IMR-90 (cell line): ENCODE data around the gene RAB39A. TPM values are rescaled to one million over a fixed set of nuclear protein-coding genes. Genes with fewer than 3 reads are reported as not detected.
"Not testable (repeated sequence)": the region's sequence is repeated elsewhere in the genome, so short reads cannot be mapped to it uniquely, and the experiment has no call there.

ENCODE experiments used
- ATAC-seq: fragments of 200-7000 bp; cut with Tn5 transposase; 2 replicates; pipeline ENCODE4 v1.9.1; 2020; ENCODE audit warnings: low read depth, mild to moderate bottlenecking, moderate library complexity
- BruUV-seq: library from RNA; stranded (reverse); fragments of 400-500 nt; replicated peaks from 2 replicates; lab custom pipeline; 2021; lab: Mats Ljungman, UMichigan
- CTCF ChIA-PET: fragments of 300-600 bp; formaldehyde crosslinking; extraction: SDS; loops from one replicate; lab custom pipeline; 2021; ENCODE audit warnings: antibody characterized with exemption; lab: Yijun Ruan, JAX
- POLR2A ChIA-PET: fragments of 300-600 bp; sonication (Branson Sonifier 250); formaldehyde crosslinking; loops from one replicate; lab custom pipeline; 2022; ENCODE audit warnings: antibody characterized with exemption; ENCODE audit not compliant: unreplicated experiment; lab: Charles Lee
- DNase-seq: peaks from one replicate; pipeline ENCODE4 v3.0.0; 2013
- H2AFZ ChIP-seq: replicated peaks from 2 replicates; pipeline ENCODE3; 2013; ENCODE audit warnings: low read length, mild to moderate bottlenecking; ENCODE audit not compliant: poor library complexity
- H2AK5ac ChIP-seq: 2 replicates; pipeline ENCODE4 v1.6.1; 2013; ENCODE audit warnings: low read depth, low read length, inconsistent platforms
- H2AK9ac ChIP-seq: replicated peaks from 2 replicates; pipeline ENCODE3; 2013; ENCODE audit warnings: mild to moderate bottlenecking, low read depth, low read length, moderate library complexity; ENCODE audit not compliant: poor library complexity
- H2BK120ac ChIP-seq: 2 replicates; pipeline ENCODE4 v1.6.1; 2013; ENCODE audit warnings: low read depth, low read length, inconsistent platforms
- H2BK15ac ChIP-seq: 3 replicates; pipeline ENCODE4 v1.6.1; 2013; ENCODE audit warnings: low read depth, low read length, inconsistent platforms
- H2BK20ac ChIP-seq: 2 replicates; pipeline ENCODE4 v1.6.1; 2013; ENCODE audit warnings: low read depth, mild to moderate bottlenecking, inconsistent platforms, low read length, moderate library complexity
- H2BK5ac ChIP-seq: 2 replicates; pipeline ENCODE4 v1.6.1; 2013; ENCODE audit warnings: mild to moderate bottlenecking, low read depth, low read length, inconsistent platforms; ENCODE audit not compliant: poor library complexity, severe bottlenecking
- H3K14ac ChIP-seq: replicated peaks from 2 replicates; pipeline ENCODE4 v1.6.1; 2013; ENCODE audit warnings: low read depth, low read length, inconsistent platforms
- H3K18ac ChIP-seq: 2 replicates; pipeline ENCODE4 v1.6.1; 2013; ENCODE audit warnings: low read depth, low read length, control low read depth
- H3K23ac ChIP-seq: 2 replicates; pipeline ENCODE4 v1.6.1; 2013; ENCODE audit warnings: low read depth, low read length, inconsistent platforms
- H3K27ac ChIP-seq: 2 replicates; pipeline ENCODE4 v1.5.1; 2013; ENCODE audit warnings: mild to moderate bottlenecking, control low read depth, low read length; ENCODE audit not compliant: insufficient read depth
- H3K27me3 ChIP-seq: 2 replicates; pipeline ENCODE4 v1.6.1; 2013; ENCODE audit warnings: low read length; ENCODE audit not compliant: control insufficient read depth, insufficient read depth
- H3K36me3 ChIP-seq: 2 replicates; pipeline ENCODE4 v1.6.1; 2013; ENCODE audit warnings: low read length, mixed read lengths; ENCODE audit not compliant: control insufficient read depth, insufficient read depth
- H3K4ac ChIP-seq: 2 replicates; pipeline ENCODE4 v1.6.1; 2013; ENCODE audit warnings: low read depth, low read length, inconsistent platforms
- H3K4me1 ChIP-seq: 2 replicates; pipeline ENCODE4 v1.6.1; 2013; ENCODE audit warnings: low read length, mixed read lengths; ENCODE audit not compliant: control insufficient read depth, insufficient read depth
- H3K4me2 ChIP-seq: 2 replicates; pipeline ENCODE4 v1.6.1; 2013; ENCODE audit warnings: low read depth, mild to moderate bottlenecking, control low read depth, low read length, moderate library complexity
- H3K4me3 ChIP-seq: 2 replicates; pipeline ENCODE4 v1.5.1; 2013; ENCODE audit warnings: low read depth, mild to moderate bottlenecking, control low read depth, low read length, moderate library complexity; ENCODE audit not compliant: insufficient read depth
- H3K56ac ChIP-seq: 2 replicates; pipeline ENCODE4 v1.6.1; 2013; ENCODE audit warnings: low read length, inconsistent platforms; ENCODE audit not compliant: insufficient read depth; ENCODE audit errors: extremely low read depth
- H3K79me1 ChIP-seq, 2 experiments: 2 replicates each; pipeline ENCODE4 v1.6.1; 2013; ENCODE audit warnings: low read length in 2 of 2, inconsistent platforms in 1 of 2, low read depth in 1 of 2
- H3K9ac ChIP-seq: 2 replicates; pipeline ENCODE4 v1.6.1; 2013; ENCODE audit warnings: low read depth, low read length, control low read depth
- H3K9me1 ChIP-seq: 2 replicates; pipeline ENCODE4 v1.6.1; 2013; ENCODE audit warnings: low read length, inconsistent platforms; ENCODE audit not compliant: insufficient read depth
- H3K9me3 ChIP-seq: 2 replicates; pipeline ENCODE4 v1.6.1; 2013; ENCODE audit warnings: low read length; ENCODE audit not compliant: control insufficient read depth, insufficient read depth
- H4K20me1 ChIP-seq: 2 replicates; pipeline ENCODE4 v1.6.1; 2013; ENCODE audit warnings: low read length, inconsistent platforms; ENCODE audit not compliant: insufficient read depth
- H4K5ac ChIP-seq: 2 replicates; pipeline ENCODE4 v1.6.1; 2013; ENCODE audit warnings: mild to moderate bottlenecking, low read depth, low read length, control low read depth
- H4K8ac ChIP-seq, 2 experiments: 2 replicates each; pipeline ENCODE4 v1.6.1; 2013; ENCODE audit warnings: low read depth in 2 of 2, low read length in 2 of 2, control low read depth in 1 of 2, inconsistent platforms in 1 of 2
- H4K91ac ChIP-seq: 2 replicates; pipeline ENCODE4 v1.6.1; 2013; ENCODE audit warnings: low read depth, low read length, inconsistent platforms; ENCODE audit not compliant: insufficient read depth
- WGBS, 2 experiments: methylation state at CpG; one replicate each; pipeline versions ENCODE4 v1.1.5 to v1.1.7; 2013; ENCODE audit warnings: missing lambda C conversion rate in 2 of 2; ENCODE audit not compliant: insufficient read length in 1 of 2; ENCODE audit errors: extremely low coverage in 2 of 2; 5-methylcytosine and 5-hydroxymethylcytosine counted together
- dilution Hi-C: fragments of 300-500 bp; cut with HindIII; formaldehyde crosslinking; loops from one replicate; pipeline ENCODE4 v1.14.3; 2018; ENCODE audit warnings: low sequenced_read_pairs; ENCODE audit not compliant: unreplicated experiment
- in situ Hi-C: fragments of 300-500 bp; cut with MboI; formaldehyde crosslinking; loops from 3 replicates; pipeline ENCODE4 v1.14.3; 2019; ENCODE audit warnings: low sequenced_read_pairs, inconsistent platforms, mixed read lengths
- intact Hi-C: fragments of 100-400 bp; cut with micrococcal nuclease; formaldehyde crosslinking; loops from 2 replicates; pipeline ENCODE4 v1.10.0; 2022
- polyA plus RNA-seq, 3 experiments: library from polyadenylated mRNA; depleted of rRNA; stranded (reverse); fragments of >200 nt; gene quantifications; 2 replicates each; pipeline ENCODE4 v1.2.3, GENCODE V29; 2012; ENCODE audit warnings: low replicate concordance in 1 of 3
- total RNA-seq: library from RNA; depleted of rRNA; stranded (reverse); fragments of >200 nt; gene quantifications from 2 replicates; pipeline ENCODE4 v1.2.3, GENCODE V29; 2012

RAB39A gene
- total and polyA plus RNA-seq, 2 of the 4 experiments (the other 2 are of a cell fraction), result not detected

GRCh38 chr11:107948328-107948727 is 20.1 kb downstream of the RAB39A start:
- H3K27ac ChIP-seq, H3K18ac ChIP-seq, ATAC-seq, H3K56ac ChIP-seq, H2BK120ac ChIP-seq, H4K5ac ChIP-seq, H3K4me2 ChIP-seq, H2AK5ac ChIP-seq, H3K4me1 ChIP-seq, H3K14ac ChIP-seq, H3K4me3 ChIP-seq, H2AFZ ChIP-seq, H3K4ac ChIP-seq, H2AK9ac ChIP-seq, H3K36me3 ChIP-seq, H4K20me1 ChIP-seq, H3K79me1 ChIP-seq, H4K8ac ChIP-seq, H2BK5ac ChIP-seq, H3K23ac ChIP-seq, H2BK20ac ChIP-seq, DNase-seq, CTCF ChIA-PET, H3K9me3 ChIP-seq, H3K9ac ChIP-seq, BruUV-seq, H2BK15ac ChIP-seq, H3K27me3 ChIP-seq, dilution Hi-C loops, H3K9me1 ChIP-seq, H4K91ac ChIP-seq, POLR2A ChIA-PET, intact Hi-C loops, in situ Hi-C loops: not testable (repeated sequence)
- no CpG with 5 or more reads among the region's 12 CpGs for WGBS, 2 experiments
